Measurements from ENCODE around the gene DAB1. TPM values are rescaled to one million over a fixed set of nuclear protein-coding genes. Genes with fewer than 3 reads are reported as not detected.

DAB1 gene
- polyA plus RNA-seq, 3 donors, result not detected

DNA sequence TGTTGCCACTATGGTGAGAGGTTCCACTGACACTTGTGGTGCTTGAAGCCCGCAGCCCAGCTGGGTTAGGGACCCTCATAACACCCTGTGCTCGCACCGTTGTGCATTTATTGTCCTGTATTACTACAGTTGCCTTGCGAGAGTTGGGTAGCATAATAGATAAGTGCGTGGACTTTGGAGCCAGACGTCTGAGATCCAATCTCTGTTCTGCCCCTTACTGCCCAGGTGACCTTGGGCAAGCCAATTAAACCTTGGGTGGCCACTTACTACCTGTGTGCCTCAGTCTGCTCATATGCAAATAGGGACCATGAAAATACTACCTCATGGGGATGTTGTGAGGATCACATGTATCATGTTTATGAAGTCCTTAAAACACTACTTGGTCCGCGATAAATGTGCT lies 471.4 kb downstream of the DAB1 start:
- no peak overlapping the region for H3K4me2 ChIP-seq (replicated peaks; ENCODE audit: extremely low read depth, low read length, poor library complexity, severe bottlenecking)
- H3K27me3 ChIP-seq (ENCODE audit: control insufficient read depth in 2 of 2, insufficient read depth in 2 of 2, low read length in 2 of 2), result no peaks in the 10 kb centered on the region
- no peak overlapping the region for H3K27ac ChIP-seq (ENCODE audit: low read depth in 1 of 2, low read length in 2 of 2)
- intact Hi-C loops (cut with micrococcal nuclease), result no loop called here
- H3K79me2 ChIP-seq (ENCODE audit: insufficient read depth, low read length), result no peaks in the 10 kb centered on the region
- no peaks in the 10 kb centered on the region for H3K36me3 ChIP-seq (replicated peaks in 1 of 2; ENCODE audit: control insufficient read depth in 1 of 2, insufficient read depth in 2 of 2, low read length in 2 of 2)
- H3K4me3 Mint-ChIP-seq, result no peak overlapping the region
- no peaks in the 10 kb centered on the region for H3K4me1 Mint-ChIP-seq
- no peaks in the 10 kb centered on the region for H3K36me3 Mint-ChIP-seq
- no peak overlapping the region for H3K9ac ChIP-seq (ENCODE audit: insufficient read depth, low read length, poor library complexity, severe bottlenecking)
- H3K9me3 Mint-ChIP-seq, result peaks cover 0 to 4% (median 2%) of the 10 kb centered on the region in 7 donors
- H3K27me3 Mint-ChIP-seq (ENCODE audit: low read depth in 3 of 3), result peaks cover 0 to 5% (median 2%) of the 10 kb centered on the region in 3 donors
- DNase-seq, result no peak
- no peak overlapping the region for H3K4me3 ChIP-seq (replicated peaks in 1 of 3; ENCODE audit: low read depth in 2 of 3, low read length in 3 of 3)
- no peak overlapping the region for H2AFZ ChIP-seq (ENCODE audit: insufficient read depth, low read depth, low read length, poor library complexity, severe bottlenecking)
- no peaks in the 10 kb centered on the region for H3K4me1 ChIP-seq (ENCODE audit: control insufficient read depth in 1 of 2, insufficient read depth in 2 of 2, low read length in 2 of 2)
- H4K20me1 ChIP-seq (ENCODE audit: insufficient read depth, low read length), result no peaks in the 10 kb centered on the region
- no peak for TF ChIP-seq CTCF (IDR thresholded peaks at IDR 0.05)
- no peaks in the 10 kb centered on the region for H3K9me3 ChIP-seq (replicated peaks in 1 of 2; ENCODE audit: control insufficient read depth in 1 of 2, insufficient read depth in 1 of 2, low read length in 2 of 2)
- 85% methylated on average over 4 of the region's 8 CpGs for WGBS (ENCODE audit: insufficient coverage)
- H3K27ac Mint-ChIP-seq, result no peak overlapping the region

DNA sequence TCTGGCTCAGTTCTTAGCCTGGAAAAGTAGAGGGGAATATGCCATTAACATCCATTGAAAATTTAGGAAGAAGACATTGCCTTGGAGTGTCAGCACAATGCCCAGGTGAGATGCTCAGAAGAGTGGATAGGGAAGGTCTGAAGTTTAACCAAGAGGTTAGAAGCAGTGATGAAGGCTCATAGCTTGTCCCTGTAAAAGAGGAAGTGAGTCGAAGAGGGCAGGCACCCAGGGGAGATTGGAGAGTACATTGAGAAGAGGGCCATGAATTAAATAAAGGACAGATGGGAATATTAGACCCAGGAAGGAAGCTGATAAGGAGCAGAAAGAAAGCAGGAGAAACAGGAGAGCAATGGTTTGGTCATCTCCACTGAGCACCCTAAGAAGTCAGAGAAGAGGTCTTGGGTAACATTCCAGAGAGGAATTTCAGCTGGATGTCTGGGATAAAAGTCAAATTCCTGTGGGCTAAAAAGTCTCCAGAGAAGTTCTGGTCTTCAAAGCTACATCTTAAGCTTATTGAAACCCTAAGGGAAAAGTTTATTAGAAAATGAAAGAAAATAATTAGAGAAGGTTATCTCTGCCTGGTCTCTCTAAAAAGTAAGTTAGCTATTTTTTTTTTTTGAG lies 475.3 kb downstream of the DAB1 start:
- Histone ChIP-seq H3K79me2 (ENCODE audit: insufficient read depth, low read length) (no peaks in the 10 kb centered on the region), H2AFZ (ENCODE audit: insufficient read depth, low read depth, low read length, poor library complexity, severe bottlenecking) (no peak overlapping the region), H3K9ac (ENCODE audit: insufficient read depth, low read length, poor library complexity, severe bottlenecking) (no peak overlapping the region), H3K9me3 (replicated peaks in 1 of 2; ENCODE audit: control insufficient read depth in 1 of 2, insufficient read depth in 1 of 2, low read length in 2 of 2) (no peaks in the 10 kb centered on the region), H3K27me3 (ENCODE audit: control insufficient read depth in 2 of 2, insufficient read depth in 2 of 2, low read length in 2 of 2) (no peaks in the 10 kb centered on the region), H3K4me2 (replicated peaks; ENCODE audit: extremely low read depth, low read length, poor library complexity, severe bottlenecking) (no peak overlapping the region), H4K20me1 (ENCODE audit: insufficient read depth, low read length) (no peaks in the 10 kb centered on the region), H3K4me1 (ENCODE audit: control insufficient read depth in 1 of 2, insufficient read depth in 2 of 2, low read length in 2 of 2) (no peaks in the 10 kb centered on the region), H3K27ac (ENCODE audit: low read depth in 1 of 2, low read length in 2 of 2) (no peak overlapping the region), H3K36me3 (replicated peaks in 1 of 2; ENCODE audit: control insufficient read depth in 1 of 2, insufficient read depth in 2 of 2, low read length in 2 of 2) (no peaks in the 10 kb centered on the region), H3K4me3 (replicated peaks in 1 of 3; ENCODE audit: low read depth in 2 of 3, low read length in 3 of 3) (no peak overlapping the region)
- intact Hi-C loops (cut with micrococcal nuclease), result no loop called here
- Mint-ChIP-seq H3K27ac (no peak overlapping the region), H3K36me3 (no peaks in the 10 kb centered on the region), H3K4me1 (no peaks in the 10 kb centered on the region), H3K4me3 (no peak overlapping the region), H3K9me3 (peaks cover 0 to 4% (median 3%) of the 10 kb centered on the region in 7 donors), H3K27me3 (ENCODE audit: low read depth in 3 of 3) (peaks cover 0 to 3% (median 0%) of the 10 kb centered on the region in 3 donors)
- no peak for TF ChIP-seq CTCF (IDR thresholded peaks at IDR 0.05)
- DNase-seq, result no peak
- 8% methylated on average over 1 of the region's 1 CpG for WGBS (ENCODE audit: insufficient coverage)

All from CD14-positive monocyte (primary cell).